NCI-H510A treated with DMSO at 0.1 percent for 48 hours (cell line): ENCODE measurements around the gene NOP16.

Experiments
- DNase-seq: peaks from one replicate; lab custom pipeline; 2025; lab: John Stamatoyannopoulos, UW

The NOP16 gene

DNA sequence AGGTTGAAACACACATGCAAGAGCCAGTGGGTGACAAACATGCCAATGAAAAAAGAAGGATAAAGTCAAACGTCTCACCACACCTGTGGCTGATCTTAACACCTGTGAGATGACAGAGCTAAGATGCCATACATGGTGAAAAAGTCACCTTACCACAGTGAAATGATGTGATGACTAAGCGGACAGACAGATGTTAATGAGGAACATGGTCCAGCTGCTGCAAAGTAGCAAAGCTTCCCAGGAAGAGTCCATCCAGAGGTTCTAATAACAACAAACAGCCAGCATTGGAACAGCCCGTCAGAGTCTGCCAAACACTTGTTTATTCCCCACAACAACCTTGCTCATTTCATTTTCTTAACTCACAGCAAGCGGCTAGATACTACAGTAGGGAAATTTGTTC, 28.7 kb downstream of the NOP16 start:
- no peak for DNase-seq

- no peak for DNase-seq
Observed at GRCh38 chr5:176356179-176356566, 32.2 kb downstream of the NOP16 start.

DNA sequence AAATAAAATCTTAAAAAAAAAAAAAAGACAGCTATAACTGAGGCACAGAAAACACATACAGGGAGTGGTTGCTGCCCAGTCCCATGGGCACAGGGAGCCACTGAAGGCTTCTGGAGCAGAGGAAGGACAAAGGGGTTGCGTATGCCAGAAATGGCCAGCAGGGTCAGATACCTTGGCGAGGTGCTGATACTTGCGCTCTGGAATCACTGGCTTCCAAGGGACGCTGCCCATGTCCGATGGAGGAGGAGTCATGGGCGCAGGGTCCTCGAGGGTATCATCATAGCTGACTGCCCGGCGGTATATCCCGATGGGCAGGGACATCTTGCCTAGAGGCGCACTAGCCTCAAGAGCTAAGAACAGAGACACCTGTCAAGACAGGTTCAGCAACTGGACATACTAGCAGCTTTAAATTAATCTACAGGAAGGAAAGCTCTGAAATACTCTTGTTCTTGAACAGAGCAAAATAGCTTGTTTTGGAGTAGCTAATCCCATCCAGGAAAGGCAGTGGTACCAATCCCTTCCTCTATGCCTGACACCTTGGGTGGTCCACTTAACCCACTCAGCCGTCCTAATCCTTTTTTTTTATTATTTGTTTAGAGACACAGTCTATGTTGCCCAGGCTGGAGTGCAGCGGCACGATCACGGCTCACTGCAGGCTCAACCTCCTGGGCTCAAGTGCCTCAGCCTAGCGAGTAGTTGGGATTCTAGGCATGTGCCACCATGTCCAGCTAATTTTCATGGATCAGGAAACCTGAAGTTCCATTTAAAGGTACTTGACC, 32.8 kb downstream of the NOP16 start:
- peak; percentile 18 for DNase-seq

GRCh38 chr5:176353533-176353932, 34.9 kb downstream of the NOP16 start:
- DNase-seq, result no peak

DNA sequence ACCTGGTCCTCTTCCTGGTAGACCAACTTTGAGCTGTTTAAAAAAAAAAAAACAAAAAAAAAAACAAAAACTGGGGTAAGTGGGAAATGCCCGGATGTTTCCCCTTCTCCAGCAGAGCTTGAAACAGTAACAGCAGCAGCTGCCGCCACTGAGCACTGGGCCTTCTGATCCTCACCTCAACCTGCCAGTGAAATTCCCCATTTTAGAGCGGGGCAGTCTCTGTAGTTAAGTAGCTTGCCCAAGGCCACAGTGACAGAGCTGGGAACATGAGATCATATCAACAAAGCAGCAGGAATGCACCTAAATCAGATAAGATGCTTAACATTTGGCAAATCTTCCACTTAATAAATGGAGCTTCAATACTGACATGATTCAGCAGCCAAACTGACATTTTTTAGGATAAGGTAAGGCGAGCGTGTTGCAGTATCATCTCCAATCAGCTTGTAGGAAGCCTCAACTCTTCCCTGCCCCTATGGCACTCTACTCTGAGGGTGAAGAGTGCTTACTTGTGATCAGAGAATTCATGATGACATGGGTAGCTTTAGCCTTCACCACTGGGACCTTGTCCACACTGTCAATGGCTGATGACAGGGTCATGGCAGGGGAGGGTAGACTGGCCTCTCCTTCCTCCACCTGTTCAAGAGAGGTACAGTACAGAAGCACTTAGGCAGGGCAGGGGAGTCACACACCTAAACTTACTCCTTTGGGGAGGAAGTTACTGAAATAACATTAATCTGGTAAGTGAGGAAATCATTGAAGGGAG, 36.1 kb downstream of the NOP16 start:
- no peak for DNase-seq

GRCh38 chr5:176350416-176350815, 38.0 kb downstream of the NOP16 start:
- no peak for DNase-seq

DNA sequence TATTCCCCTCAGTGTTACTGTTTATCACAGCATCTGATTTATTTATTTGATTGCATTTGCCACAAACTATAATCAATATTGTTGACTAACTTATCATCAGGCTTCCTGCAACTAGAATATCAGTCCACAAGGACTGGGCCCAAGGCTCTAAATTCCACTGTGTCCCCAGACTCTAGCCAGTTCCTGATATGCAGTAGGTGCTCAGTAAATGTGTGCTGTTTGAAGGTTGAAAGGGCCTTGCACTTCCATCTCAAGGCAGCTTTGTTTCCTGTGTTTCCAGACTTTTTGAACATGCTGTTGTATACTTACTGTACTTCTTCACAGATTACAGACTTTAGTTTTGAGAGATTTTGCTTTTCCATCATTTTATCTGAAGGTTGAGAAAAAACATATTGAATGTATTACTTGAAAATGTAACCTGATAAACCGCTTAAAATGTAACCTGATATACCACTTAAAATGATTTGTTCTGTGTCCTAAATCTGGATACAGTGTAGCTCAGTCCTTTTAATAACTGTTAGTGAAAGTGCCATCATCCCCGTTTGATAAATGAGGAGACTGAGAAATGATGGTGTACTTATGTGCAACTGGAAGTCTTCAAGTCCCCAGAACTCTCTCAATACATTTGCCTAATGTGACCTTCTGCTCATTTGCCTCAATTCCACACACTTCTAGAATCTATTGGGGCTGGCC, 45.5 kb downstream of the NOP16 start:
- DNase-seq, result no peak

GRCh38 chr5:176342158-176342483, 46.3 kb downstream of the NOP16 start:
- DNase-seq, result no peak

DNA sequence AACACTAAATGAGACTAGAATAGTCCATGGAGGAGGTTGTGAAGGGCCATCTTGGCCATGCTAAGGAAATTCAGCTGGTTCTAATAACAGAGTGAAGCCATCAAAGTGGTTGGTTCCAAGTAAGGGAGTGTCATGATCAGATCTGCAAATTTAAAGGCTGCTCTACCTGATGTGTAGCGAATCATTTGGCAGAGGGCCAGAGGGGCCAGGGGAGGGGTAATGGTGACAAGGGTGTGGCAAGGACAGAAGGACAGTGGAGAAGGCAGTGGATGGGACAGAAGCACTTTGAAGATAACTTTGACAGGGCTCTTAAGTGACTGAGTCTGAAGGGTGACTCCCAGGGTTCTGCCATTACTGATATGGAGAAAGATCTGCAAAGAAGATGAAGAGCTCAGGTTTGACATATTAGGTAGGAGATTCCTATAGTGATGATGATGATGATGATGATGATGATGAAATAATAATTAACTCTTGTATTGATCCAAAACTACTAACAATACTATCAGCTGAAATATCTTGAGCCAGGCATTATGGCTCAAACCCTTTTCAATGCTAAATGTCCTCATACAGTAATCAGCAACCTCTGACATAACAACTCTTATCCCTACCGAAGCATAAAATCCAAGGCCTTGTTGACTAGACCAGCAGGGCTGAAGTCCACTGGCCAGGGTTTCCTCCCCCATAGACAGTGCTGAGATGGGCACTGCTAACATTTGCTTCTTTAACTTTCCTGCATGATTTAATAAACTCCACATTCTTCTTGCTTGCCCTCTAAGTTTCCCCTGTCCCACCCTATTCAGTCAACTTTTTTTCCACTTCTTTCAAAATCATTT, 46.9 kb downstream of the NOP16 start:
- DNase-seq, result no peak

DNA sequence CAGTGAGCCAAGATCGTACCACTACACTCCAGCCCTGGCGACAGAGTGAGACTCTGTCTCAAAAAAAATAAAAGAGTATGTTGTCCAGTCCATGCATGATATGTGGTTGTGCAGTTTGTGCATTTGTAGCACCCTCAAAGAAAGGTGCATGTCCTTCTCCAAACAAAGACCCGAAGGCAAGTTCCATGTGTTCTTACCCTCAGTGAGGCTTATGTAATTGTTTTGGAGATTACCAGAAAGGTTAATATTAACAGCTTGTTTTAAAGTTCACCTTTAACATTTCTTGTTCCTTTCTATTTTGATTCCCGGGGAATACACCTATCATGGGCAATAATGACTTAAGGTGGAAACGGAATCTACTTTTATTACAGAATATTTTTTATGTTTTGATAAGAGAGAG, 49.1 kb downstream of the NOP16 start:
- DNase-seq, result no peak

- DNase-seq, result no peak
Observed at GRCh38 chr5:176337913-176338312, 50.5 kb downstream of the NOP16 start.

GRCh38 chr5:176334031-176334770, 54.2 kb downstream of the NOP16 start:
- no peak for DNase-seq
